ENCODE results near the gene ELMO1.

The ELMO1 gene

GRCh38 chr7:37432281-37432920 is 16.3 kb downstream of the ELMO1 start:
- no peak for DNase-seq (ENCODE audit: extremely low read depth in 1 of 2, low read depth in 1 of 2)

GRCh38 chr7:37431413-37431812 is 17.3 kb downstream of the ELMO1 start:
- DNase-seq (ENCODE audit: extremely low read depth in 1 of 2, low read depth in 1 of 2) = no peak

- no peak for DNase-seq (ENCODE audit: extremely low read depth in 1 of 2, low read depth in 1 of 2)
Measured at GRCh38 chr7:37430640-37431039, 18.0 kb downstream of the ELMO1 start.

GRCh38 chr7:37430171-37430570 is 18.5 kb downstream of the ELMO1 start:
- DNase-seq (ENCODE audit: extremely low read depth in 1 of 2, low read depth in 1 of 2) = no peak

- DNase-seq (ENCODE audit: extremely low read depth in 1 of 2, low read depth in 1 of 2) = no peak
Measured at GRCh38 chr7:37429435-37429791, 19.3 kb downstream of the ELMO1 start.

GRCh38 chr7:37428681-37429434 is 19.8 kb downstream of the ELMO1 start:
- DNase-seq (ENCODE audit: extremely low read depth in 1 of 2, low read depth in 1 of 2) = no peak

GRCh38 chr7:37427276-37427940 is 21.3 kb downstream of the ELMO1 start:
- DNase-seq (ENCODE audit: extremely low read depth in 1 of 2, low read depth in 1 of 2) = no peak

- DNase-seq (ENCODE audit: extremely low read depth in 1 of 2, low read depth in 1 of 2) = no peak
Measured at GRCh38 chr7:37425498-37425897, 23.2 kb downstream of the ELMO1 start.

GRCh38 chr7:37424995-37425394 is 23.7 kb downstream of the ELMO1 start:
- DNase-seq (ENCODE audit: extremely low read depth in 1 of 2, low read depth in 1 of 2) = no peak

GRCh38 chr7:37424521-37424920 is 24.1 kb downstream of the ELMO1 start:
- no peak for DNase-seq (ENCODE audit: extremely low read depth in 1 of 2, low read depth in 1 of 2)

- DNase-seq (ENCODE audit: extremely low read depth in 1 of 2, low read depth in 1 of 2) = no peak
Measured at GRCh38 chr7:37421861-37422500, 26.7 kb downstream of the ELMO1 start.

- no peak for DNase-seq (ENCODE audit: extremely low read depth in 1 of 2, low read depth in 1 of 2)
Measured at GRCh38 chr7:37420946-37421695, 27.5 kb downstream of the ELMO1 start.

GRCh38 chr7:37419496-37419895 is 29.2 kb downstream of the ELMO1 start:
- DNase-seq (ENCODE audit: extremely low read depth in 1 of 2, low read depth in 1 of 2) = no peak

GRCh38 chr7:37418381-37418780 is 30.3 kb downstream of the ELMO1 start:
- DNase-seq (ENCODE audit: extremely low read depth in 1 of 2, low read depth in 1 of 2) = no peak

- no peak for DNase-seq (ENCODE audit: extremely low read depth in 1 of 2, low read depth in 1 of 2)
Measured at GRCh38 chr7:37417107-37417474, 31.6 kb downstream of the ELMO1 start.

- DNase-seq (ENCODE audit: extremely low read depth in 1 of 2, low read depth in 1 of 2) = no peak
Measured at GRCh38 chr7:37416378-37417106, 32.1 kb downstream of the ELMO1 start.

GRCh38 chr7:37415629-37416028 is 33.0 kb downstream of the ELMO1 start:
- no peak for DNase-seq (ENCODE audit: extremely low read depth in 1 of 2, low read depth in 1 of 2)

GRCh38 chr7:37414352-37414983 is 34.2 kb downstream of the ELMO1 start:
- DNase-seq (ENCODE audit: extremely low read depth in 1 of 2, low read depth in 1 of 2) = no peak

- no peak for DNase-seq (ENCODE audit: extremely low read depth in 1 of 2, low read depth in 1 of 2)
Measured at GRCh38 chr7:37411444-37412034, 37.1 kb downstream of the ELMO1 start.

All from activated CD8-positive, alpha-beta memory T cell treated with anti-CD3 and anti-CD28 coated beads for 1 hour (primary cell).